HepG2 (cell line): ENCODE data around the gene PDZD4. TPM values are rescaled to one million over a fixed set of nuclear protein-coding genes. Genes with fewer than 3 reads are reported as not detected.
A peak's percentile ranks its signal among the peaks of the same experiment; 100 is the strongest.

Experiments used
- CBX5 ChIP-seq: sonication (generic); formaldehyde crosslinking; IDR thresholded peaks from 2 replicates; pipeline ENCODE4 v1.4.0; 2020; ENCODE audit warnings: missing genetic modification reagents, borderline replicate concordance
- CEBPB ChIP-seq: IDR thresholded peaks from 2 replicates; pipeline ENCODE4 v1.6.1; 2011; ENCODE audit warnings: low read depth, low read length, improper control_type of control experiment, borderline replicate concordance
- GATAD1 ChIP-seq: IDR thresholded peaks from 2 replicates; pipeline ENCODE4 v1.6.1; 2016; ENCODE audit warnings: missing genetic modification reagents, missing compliant biosample characterization
- HNRNPK ChIP-seq: fragments of 200-400 bp; formaldehyde crosslinking; IDR thresholded peaks from 2 replicates; pipeline ENCODE4 v1.6.1; 2018; ENCODE audit warnings: low read length, low read depth, moderate library complexity, mild to moderate bottlenecking; ENCODE audit not compliant: poor library complexity, severe bottlenecking
- HOXA7 ChIP-seq: sonication (generic); formaldehyde crosslinking; IDR thresholded peaks from 2 replicates; pipeline ENCODE4 v1.8.1; 2022; ENCODE audit warnings: mild to moderate bottlenecking, missing genetic modification reagents, moderate library complexity
- KLF9 ChIP-seq: IDR thresholded peaks from 2 replicates; pipeline ENCODE4 v1.6.1; 2016; ENCODE audit warnings: low read depth
- LRRFIP1 ChIP-seq: sonication (generic); formaldehyde crosslinking; conservative IDR thresholded peaks from 2 replicates; pipeline ENCODE4 v1.4.0; 2020; ENCODE audit warnings: missing genetic modification reagents
- MEIS1 ChIP-seq: sonication (generic); formaldehyde crosslinking; IDR thresholded peaks from 2 replicates; pipeline ENCODE4 v1.9.0; 2021; ENCODE audit warnings: mild to moderate bottlenecking, missing genetic modification reagents, moderate library complexity, borderline replicate concordance
- NCOR1 ChIP-seq: fragments of 200-600 bp; sonication (generic); IDR thresholded peaks from 2 replicates; pipeline ENCODE4 v1.7.0; 2017; ENCODE audit warnings: antibody characterized with exemption, low read length, borderline replicate concordance
- NR1H2 ChIP-seq: sonication (generic); formaldehyde crosslinking; IDR thresholded peaks from 2 replicates; pipeline ENCODE4 v1.8.1; 2022; ENCODE audit warnings: low read depth, missing genetic modification reagents, borderline replicate concordance
- NR2F1 ChIP-seq, 2 experiments: fragments of 450-650 bp in 1 of 2; formaldehyde crosslinking in 1 of 2; IDR thresholded peaks; 2 replicates each; pipeline versions ENCODE4 v1.5.0 to v1.6.1; 2016 to 2020; ENCODE audit warnings: mild to moderate bottlenecking in 1 of 2, missing compliant biosample characterization in 1 of 2, missing genetic modification reagents in 1 of 2, moderate library complexity in 1 of 2
- RAD51 ChIP-seq: fragments of 450-650 bp; IDR thresholded peaks from 2 replicates; pipeline ENCODE4 v1.6.1; 2016; ENCODE audit warnings: borderline replicate concordance
- RNF2 ChIP-seq: fragments of 450-650 bp; conservative IDR thresholded peaks from 2 replicates; pipeline ENCODE4 v1.6.1; 2016; ENCODE audit warnings: low read depth
- SALL1 ChIP-seq: sonication (generic); formaldehyde crosslinking; IDR thresholded peaks from 2 replicates; pipeline ENCODE4 v1.8.0; 2022; ENCODE audit warnings: mild to moderate bottlenecking, missing genetic modification reagents
- ZBTB20 ChIP-seq: sonication (generic); formaldehyde crosslinking; IDR thresholded peaks from 2 replicates; pipeline ENCODE4 v1.8.1; 2023; ENCODE audit warnings: missing genetic modification reagents, low read depth, mild to moderate bottlenecking, borderline replicate concordance
- ZBTB33 ChIP-seq: sonication (generic); formaldehyde crosslinking; IDR thresholded peaks from 2 replicates; pipeline ENCODE4 v1.4.0; 2020; ENCODE audit warnings: missing genetic modification reagents
- ZFX ChIP-seq: sonication (generic); formaldehyde crosslinking; IDR thresholded peaks from 2 replicates; pipeline ENCODE4 v1.4.0; 2020; ENCODE audit warnings: mild to moderate bottlenecking, low read depth, missing genetic modification reagents, moderate library complexity
- ZNF121 ChIP-seq: sonication (generic); formaldehyde crosslinking; IDR thresholded peaks from 2 replicates; pipeline ENCODE4 v1.5.0; 2020; ENCODE audit warnings: mild to moderate bottlenecking, missing genetic modification reagents
- ZNF24 ChIP-seq: fragments of 450-650 bp; IDR thresholded peaks from 2 replicates; pipeline ENCODE4 v1.6.1; 2017; ENCODE audit warnings: antibody characterized with exemption, mild to moderate bottlenecking
- ZNF276 ChIP-seq: sonication (generic); formaldehyde crosslinking; IDR thresholded peaks from 2 replicates; pipeline ENCODE4 v1.4.0; 2020; ENCODE audit warnings: mild to moderate bottlenecking, low read depth, missing genetic modification reagents
- ZNF501 ChIP-seq: sonication (generic); formaldehyde crosslinking; IDR thresholded peaks from 2 replicates; pipeline ENCODE4 v1.5.1; 2020; ENCODE audit warnings: mild to moderate bottlenecking, moderate library complexity, missing genetic modification reagents
- ZNF564 ChIP-seq: sonication (generic); formaldehyde crosslinking; IDR thresholded peaks from 2 replicates; pipeline ENCODE4 v1.8.1; 2023; ENCODE audit warnings: mild to moderate bottlenecking, missing genetic modification reagents
- ZNF883 ChIP-seq: sonication (generic); formaldehyde crosslinking; IDR thresholded peaks from 2 replicates; pipeline ENCODE4 v1.5.1; 2020; ENCODE audit warnings: mild to moderate bottlenecking, missing genetic modification reagents; ENCODE audit errors: not compliant biosample characterization
- polyA plus RNA-seq, 8 experiments: library from polyadenylated mRNA; depleted of rRNA in 3 of 8; stranded (reverse) in 7 of 8; unstranded in 1 of 8; fragments of >200 nt; fragmentation: Illumina TruSeq in 4 of 8; extraction: Trizol in 4 of 8; gene quantifications; 2 replicates each; pipeline versions ENCODE4 v1.2.1 to v1.2.3, GENCODE V29; 2011 to 2016; ENCODE audit warnings: low read depth in 4 of 8, missing spikeins in 1 of 8, mixed read lengths in 1 of 8; ENCODE audit not compliant: insufficient read depth in 1 of 8
- total RNA-seq, 5 experiments: library from RNA; depleted of rRNA; stranded (reverse); fragments of >200 nt; fragmentation: Illumina TruSeq; extraction: Trizol; gene quantifications; 2 replicates each; pipeline ENCODE4 v1.2.3, GENCODE V29; 2016; ENCODE audit warnings: low read depth in 1 of 5

Gene PDZD4
- total and polyA plus RNA-seq, 2 of the 13 experiments (the other 11 are each of a cell fraction or from before 2014, with no cell fraction given): not detected

- TF ChIP-seq ZNF883 (CRISPR knock-in tag) (no peak), ZNF564 (CRISPR knock-in tag) (no peak), MEIS1 (no peak), ZBTB33 (CRISPR knock-in tag) (0 out of 2 replicates have a peak, but pooled peaks have one; percentile 7), HOXA7 (CRISPR knock-in tag) (no peak), RAD51 (peak; percentile 67; the same call in 1 of the 2 replicates), NR1H2 (no peak), GATAD1 (0 out of 2 replicates have a peak, but pooled peaks have one; percentile 10), ZBTB20 (CRISPR knock-in tag) (no peak), SALL1 (CRISPR knock-in tag) (peak; percentile 44), CBX5 (CRISPR knock-in tag) (no peak), ZFX (peak; percentile 67), KLF9 (no peak), ZNF121 (CRISPR knock-in tag) (no peak), ZNF24 (no peak), ZNF501 (CRISPR knock-in tag) (no peak), LRRFIP1 (no peak), NCOR1 (no peak), NR2F1 (CRISPR knock-in tag; IDR thresholded peaks at IDR 0.05) (no peak), HNRNPK (no peak), ZNF276 (no peak), RNF2 (no peak), CEBPB (no peak)
These were observed 66.9 kb downstream of the PDZD4 start (continued) for GRCh38 chrX:153763298-153763932.
